Lung microvascular endothelial cell (primary cell): Measurements from ENCODE around the gene AKT1. TPM values are rescaled to one million over a fixed set of nuclear protein-coding genes. Genes with fewer than 3 reads are reported as not detected.
A peak's percentile ranks its signal among the peaks of the same experiment; 100 is the strongest.

Source experiments
- DNase-seq, 2 donors: peaks; one replicate each; pipeline versions ENCODE4 v3.0.0 to v3.0.0-alpha.2; 2010; ENCODE audit warnings: low read depth in 2 of 2
- total RNA-seq: library from RNA; depleted of rRNA; stranded (reverse); fragments of >200 nt; gene quantifications from 2 replicates; pipeline ENCODE4 v1.2.1, GENCODE V29; 2014

Gene AKT1
- total RNA-seq, 1 donor from 2014 or later: 129 TPM

GRCh38 chr14:104773505-104774452 lies 21.8 kb downstream of the AKT1 start:
- DNase-seq: no peak

- no peak for DNase-seq
Observed at GRCh38 chr14:104772707-104773504, 22.6 kb downstream of the AKT1 start.

- DNase-seq: no peak
Observed at GRCh38 chr14:104771918-104772706, 23.4 kb downstream of the AKT1 start.

- no peak for DNase-seq
Observed at GRCh38 chr14:104771374-104771773, 24.2 kb downstream of the AKT1 start.

- no peak for DNase-seq
Observed at GRCh38 chr14:104770851-104771272, 24.7 kb downstream of the AKT1 start.

GRCh38 chr14:104770072-104770579 lies 25.4 kb downstream of the AKT1 start:
- DNase-seq: no peak

GRCh38 chr14:104769324-104770071 lies 26.1 kb downstream of the AKT1 start:
- no peak for DNase-seq

- DNase-seq: peak; percentile 79 to 89
Observed at GRCh38 chr14:104768437-104769323, 26.9 kb downstream of the AKT1 start.

- DNase-seq: no peak
Observed at GRCh38 chr14:104767634-104767918, 28.0 kb downstream of the AKT1 start.

- DNase-seq: no peak
Observed at GRCh38 chr14:104766863-104767633, 28.5 kb downstream of the AKT1 start.

- no peak for DNase-seq
Observed at GRCh38 chr14:104766256-104766862, 29.2 kb downstream of the AKT1 start.

- DNase-seq: no peak
Observed at GRCh38 chr14:104765517-104765916, 30.0 kb downstream of the AKT1 start.

- DNase-seq: no peak
Observed at GRCh38 chr14:104758981-104759969, 36.3 kb downstream of the AKT1 start.

GRCh38 chr14:104757681-104758392 lies 37.7 kb downstream of the AKT1 start:
- no peak for DNase-seq

GRCh38 chr14:104757238-104757585 lies 38.3 kb downstream of the AKT1 start:
- DNase-seq: no peak

GRCh38 chr14:104756477-104757237 lies 38.9 kb downstream of the AKT1 start:
- DNase-seq: no peak
